Measurements from ENCODE around the gene ZNF556.
A peak's percentile ranks its signal among the peaks of the same experiment; 100 is the strongest.
"Not testable (repeated sequence)": the region's sequence is repeated elsewhere in the genome, so short reads cannot be mapped to it uniquely, and the experiment has no call there.

Gene ZNF556

GRCh38 chr19:2854849-2855248 is 12.3 kb upstream of the ZNF556 start:
- DNase-seq, result no peak

GRCh38 chr19:2856457-2857050 is 10.6 kb upstream of the ZNF556 start:
- DNase-seq, result no peak

- DNase-seq, result no peak
Observed at GRCh38 chr19:2858864-2859263, 8.3 kb upstream of the ZNF556 start.

- no peak for DNase-seq
Observed at GRCh38 chr19:2863816-2864215, 3.3 kb upstream of the ZNF556 start.

GRCh38 chr19:2865334-2866100 is 1.6 kb upstream of the ZNF556 start:
- DNase-seq, result no peak

GRCh38 chr19:2866495-2867024 is 575 bp upstream of the ZNF556 start:
- no peak for DNase-seq

- no peak for DNase-seq
Observed at GRCh38 chr19:2869618-2870017, 2.5 kb downstream of the ZNF556 start.

- DNase-seq, result not testable (repeated sequence)
Observed at GRCh38 chr19:2872175-2872574, 5.0 kb downstream of the ZNF556 start.

GRCh38 chr19:2877398-2878331 is 10.5 kb downstream of the ZNF556 start:
- no peak for DNase-seq

GRCh38 chr19:2883686-2884439 is 16.7 kb downstream of the ZNF556 start:
- DNase-seq, result no peak

GRCh38 chr19:2885736-2886135 is 18.6 kb downstream of the ZNF556 start:
- DNase-seq, result no peak

- peak; percentile 44 for DNase-seq
Observed at GRCh38 chr19:2887391-2887914, 20.3 kb downstream of the ZNF556 start.

GRCh38 chr19:2888731-2889224 is 21.6 kb downstream of the ZNF556 start:
- no peak for DNase-seq

- peak; percentile 61 for DNase-seq
Observed at GRCh38 chr19:2890531-2890930, 23.4 kb downstream of the ZNF556 start.

GRCh38 chr19:2896694-2897093 is 29.6 kb downstream of the ZNF556 start:
- DNase-seq, result no peak

- DNase-seq, result peak; percentile 96
Observed at GRCh38 chr19:2900296-2901252, 33.4 kb downstream of the ZNF556 start, which contains the start of gene ZNF57. TSS of gene ZNF57 (plus strand) at chr19:2900928. CDS start at chr19:2901046, 118 bp downstream.

- DNase-seq, result no peak
Observed at GRCh38 chr19:2902590-2903218, 35.6 kb downstream of the ZNF556 start.

GRCh38 chr19:2903326-2903725 is 36.2 kb downstream of the ZNF556 start:
- DNase-seq, result not testable (repeated sequence)

- DNase-seq, result no peak
Observed at GRCh38 chr19:2905918-2906519, 38.9 kb downstream of the ZNF556 start.
